SK-N-SH treated with all-trans-retinoic acid at 6 μM for 48 hours (cell line): ENCODE data around the gene HS3ST2.

Source experiments
- ATAC-seq: fragments of 200-7000 bp; cut with Tn5 transposase; 3 replicates; pipeline ENCODE4 v1.9.1; 2020; ENCODE audit warnings: mild to moderate bottlenecking, moderate library complexity
- ARNTL ChIP-seq: fragments of 450-650 bp; formaldehyde crosslinking; IDR thresholded peaks from 2 replicates; pipeline ENCODE4 v1.5.0; 2020; ENCODE audit warnings: low read depth, mild to moderate bottlenecking, moderate library complexity, borderline replicate concordance
- BACH2 ChIP-seq: fragments of 250-450 bp; sonication (Bioruptor Pico); IDR thresholded peaks from 2 replicates; pipeline ENCODE4 v1.9.0; 2021; ENCODE audit warnings: mild to moderate bottlenecking, borderline replicate concordance
- CREB5 ChIP-seq: fragments of 250-450 bp; sonication (Bioruptor Pico); IDR thresholded peaks from 2 replicates; pipeline ENCODE4 v1.5.1; 2020; ENCODE audit warnings: low read depth, mild to moderate bottlenecking, moderate library complexity
- CSDC2 ChIP-seq: fragments of 250-450 bp; sonication (Bioruptor Pico); IDR thresholded peaks from 2 replicates; pipeline ENCODE4 v1.5.0; 2020; ENCODE audit warnings: mild to moderate bottlenecking, moderate library complexity
- CSRNP3 ChIP-seq: fragments of 250-450 bp; sonication (Bioruptor Pico); IDR thresholded peaks from 2 replicates; pipeline ENCODE4 v1.5.1; 2021; ENCODE audit warnings: mild to moderate bottlenecking, moderate library complexity
- ESRRG ChIP-seq: fragments of 250-450 bp; sonication (Bioruptor Pico); IDR thresholded peaks from 2 replicates; pipeline ENCODE4 v1.6.1; 2021; ENCODE audit warnings: mild to moderate bottlenecking
- GLIS3 ChIP-seq: fragments of 250-450 bp; sonication (Bioruptor Pico); IDR thresholded peaks from 2 replicates; pipeline ENCODE4 v1.5.0; 2020; ENCODE audit warnings: mild to moderate bottlenecking, moderate library complexity
- ISL1 ChIP-seq: fragments of 250-450 bp; sonication (Bioruptor Pico); IDR thresholded peaks from 2 replicates; pipeline ENCODE4 v2.1.2; 2022; ENCODE audit warnings: mild to moderate bottlenecking, moderate library complexity
- OSR1 ChIP-seq: fragments of 250-450 bp; sonication (Bioruptor Pico); IDR thresholded peaks from 2 replicates; pipeline ENCODE4 v1.8.0; 2022; ENCODE audit warnings: moderate library complexity, mild to moderate bottlenecking, inconsistent platforms
- PATZ1 ChIP-seq: fragments of 250-450 bp; sonication (Bioruptor Pico); IDR thresholded peaks from 2 replicates; pipeline ENCODE4 v1.8.0; 2020; ENCODE audit warnings: mild to moderate bottlenecking, moderate library complexity, borderline replicate concordance
- POU6F1 ChIP-seq: fragments of 250-450 bp; sonication (Bioruptor Pico); IDR thresholded peaks from 2 replicates; pipeline ENCODE4 v1.8.0; 2021; ENCODE audit warnings: low read depth, mild to moderate bottlenecking, moderate library complexity, borderline replicate concordance
- PPARA ChIP-seq: fragments of 250-450 bp; sonication (Bioruptor Pico); IDR thresholded peaks from 2 replicates; pipeline ENCODE4 v1.5.0; 2020; ENCODE audit warnings: mild to moderate bottlenecking, borderline replicate concordance
- RARB ChIP-seq: fragments of 250-450 bp; sonication (Bioruptor Pico); IDR thresholded peaks from 2 replicates; pipeline ENCODE4 v1.8.0; 2021; ENCODE audit warnings: mild to moderate bottlenecking, moderate library complexity
- SNAI2 ChIP-seq: fragments of 250-450 bp; sonication (Bioruptor Pico); IDR thresholded peaks from 2 replicates; pipeline ENCODE4 v1.5.0; 2020; ENCODE audit warnings: mild to moderate bottlenecking, moderate library complexity
- TCF4 ChIP-seq: fragments of 250-450 bp; sonication (Bioruptor Pico); IDR thresholded peaks from 2 replicates; pipeline ENCODE4 v1.8.0; 2021; ENCODE audit warnings: mild to moderate bottlenecking, moderate library complexity, borderline replicate concordance
- TOX ChIP-seq: fragments of 250-450 bp; sonication (Bioruptor Pico); IDR thresholded peaks from 2 replicates; pipeline ENCODE4 v1.8.0; 2021; ENCODE audit warnings: mild to moderate bottlenecking, moderate library complexity, borderline replicate concordance
- ZC3H10 ChIP-seq: fragments of 250-450 bp; sonication (Bioruptor Pico); IDR thresholded peaks from 2 replicates; pipeline ENCODE4 v1.5.1; 2021; ENCODE audit warnings: mild to moderate bottlenecking, moderate library complexity
- ZFP3 ChIP-seq: fragments of 250-450 bp; sonication (Bioruptor Pico); IDR thresholded peaks from 2 replicates; pipeline ENCODE4 v1.5.0; 2020; ENCODE audit warnings: mild to moderate bottlenecking, moderate library complexity
- ZFP30 ChIP-seq: fragments of 450-650 bp; formaldehyde crosslinking; IDR thresholded peaks from 2 replicates; pipeline ENCODE4 v1.5.0; 2022; ENCODE audit warnings: mild to moderate bottlenecking, moderate library complexity
- ZNF565 ChIP-seq: fragments of 450-650 bp; formaldehyde crosslinking; conservative IDR thresholded peaks from 2 replicates; pipeline ENCODE4 v1.5.0; 2020; ENCODE audit warnings: low read depth, mild to moderate bottlenecking, moderate library complexity
- ZNF70 ChIP-seq: fragments of 450-650 bp; formaldehyde crosslinking; IDR thresholded peaks from 2 replicates; pipeline ENCODE4 v1.5.0; 2020; ENCODE audit warnings: mild to moderate bottlenecking, moderate library complexity
- ZNF8 ChIP-seq: fragments of 450-650 bp; formaldehyde crosslinking; IDR thresholded peaks from 2 replicates; pipeline ENCODE4 v1.5.0; 2020; ENCODE audit warnings: mild to moderate bottlenecking, moderate library complexity

Gene HS3ST2

GRCh38 chr16:22847100-22847499 lies 33.1 kb downstream of the HS3ST2 start:
- no peak for TF ChIP-seq ZNF565 (CRISPR knock-in tag)
- TF ChIP-seq POU6F1 (CRISPR knock-in tag) = no peak
- no peak for TF ChIP-seq CREB5
- TF ChIP-seq TCF4 (CRISPR knock-in tag) = no peak
- TF ChIP-seq TOX = no peak
- no peak for TF ChIP-seq ZNF70 (CRISPR knock-in tag)
- TF ChIP-seq PATZ1 = no peak
- no peak for TF ChIP-seq CSRNP3 (CRISPR knock-in tag)
- TF ChIP-seq BACH2 (CRISPR knock-in tag) = no peak
- no peak for TF ChIP-seq ZFP30 (CRISPR knock-in tag)
- no peak for TF ChIP-seq GLIS3 (CRISPR knock-in tag)
- TF ChIP-seq OSR1 (CRISPR knock-in tag) = no peak
- no peak for TF ChIP-seq ZC3H10
- TF ChIP-seq ESRRG = no peak
- no peak for TF ChIP-seq ZNF8 (CRISPR knock-in tag)
- TF ChIP-seq ISL1 (CRISPR knock-in tag) = no peak
- TF ChIP-seq CSDC2 (CRISPR knock-in tag) = no peak
- TF ChIP-seq SNAI2 (CRISPR knock-in tag) = no peak
- TF ChIP-seq PPARA (CRISPR knock-in tag) = no peak
- no peak for TF ChIP-seq ZFP3 (CRISPR knock-in tag)
- no peak for ATAC-seq

- TF ChIP-seq RARB (CRISPR knock-in tag) (no peak), ISL1 (CRISPR knock-in tag) (no peak), PPARA (CRISPR knock-in tag) (no peak), PATZ1 (no peak), POU6F1 (CRISPR knock-in tag) (no peak), ARNTL (CRISPR knock-in tag) (no peak), ZFP3 (CRISPR knock-in tag) (no peak), TCF4 (CRISPR knock-in tag) (no peak)
- ATAC-seq = no peak
Measured at GRCh38 chr16:22847690-22848089, 33.7 kb downstream of the HS3ST2 start.

- ATAC-seq = no peak
- TF ChIP-seq OSR1 (CRISPR knock-in tag) (no peak), ZNF8 (CRISPR knock-in tag) (no peak), BACH2 (CRISPR knock-in tag) (no peak), ARNTL (CRISPR knock-in tag) (no peak), SNAI2 (CRISPR knock-in tag) (no peak), ESRRG (no peak), CSRNP3 (CRISPR knock-in tag) (no peak), ZC3H10 (no peak), CREB5 (no peak), TOX (no peak), ZNF70 (CRISPR knock-in tag) (no peak), RARB (CRISPR knock-in tag) (no peak), CSDC2 (CRISPR knock-in tag) (no peak), ISL1 (CRISPR knock-in tag) (no peak), PPARA (CRISPR knock-in tag) (no peak), POU6F1 (CRISPR knock-in tag) (no peak)
Measured at GRCh38 chr16:22848451-22848850, 34.5 kb downstream of the HS3ST2 start.
